Neural crest cell (in vitro differentiated cells): ENCODE results near the gene NCCRP1. TPM values are rescaled to one million over a fixed set of nuclear protein-coding genes. Genes with fewer than 3 reads are reported as not detected.

ENCODE experiments used
- DNase-seq: peaks from one replicate; pipeline ENCODE4 v3.0.0; 2021; ENCODE audit warnings: low read depth, mixed read lengths, low spot score
- H3K27ac Mint-ChIP-seq: one replicate; pipeline ENCODE4 v1.8.0; 2021; ENCODE audit warnings: mild to moderate bottlenecking, mixed read lengths; ENCODE audit not compliant: unreplicated experiment
- H3K27me3 Mint-ChIP-seq: 2 replicates; pipeline ENCODE4 v1.8.0; 2021; ENCODE audit warnings: low read depth, mild to moderate bottlenecking, mixed read lengths
- H3K36me3 Mint-ChIP-seq: 2 replicates; pipeline ENCODE4 v1.8.0; 2021; ENCODE audit warnings: low read depth, mild to moderate bottlenecking, mixed read lengths
- H3K4me1 Mint-ChIP-seq: 2 replicates; pipeline ENCODE4 v1.8.0; 2021; ENCODE audit warnings: mixed read lengths
- H3K4me3 Mint-ChIP-seq: one replicate; pipeline ENCODE4 v1.8.0; 2021; ENCODE audit warnings: mild to moderate bottlenecking, mixed read lengths
- H3K9me3 Mint-ChIP-seq: 2 replicates; pipeline ENCODE4 v1.8.0; 2021; ENCODE audit warnings: mixed read lengths
- CTCF ChIP-seq: fragments of 200-600 bp; sonication (generic); conservative IDR thresholded peaks from 2 replicates; pipeline ENCODE4 v1.5.0; 2021; ENCODE audit warnings: antibody characterized with exemption, mild to moderate bottlenecking
- long read RNA-seq: library from polyadenylated mRNA; unstranded; transcript quantifications from one replicate; pipeline ENCODE4 v2.0.0, GENCODE V29; 2020
- total RNA-seq: library from RNA; stranded (reverse); gene quantifications from 2 replicates; pipeline ENCODE4 v1.2.1, GENCODE V29; 2021

The NCCRP1 gene
- not detected in 2 replicates for total RNA-seq
- long read RNA-seq = 0 reads

- H3K27ac Mint-ChIP-seq = no peak within 1 kb of the TSS
These were observed at the start of gene NCCRP1 for GRCh38 chr19:39196860-39197562. Gene NCCRP1 (plus strand): TSS chr19:39196964. CDS start chr19:39196983, 19 bp downstream.

GRCh38 chr19:39147480-39147879, 49.3 kb upstream of the NCCRP1 start:
- Mint-ChIP-seq H3K36me3 (peaks cover 9% of the 10 kb centered on the region), H3K27ac (no peak overlapping the region), H3K27me3 (no peaks in the 10 kb centered on the region), H3K4me1 (peaks cover 38% of the 10 kb centered on the region), H3K9me3 (peaks cover 2% of the 10 kb centered on the region), H3K4me3 (no peak overlapping the region)
- DNase-seq = no peak
- TF ChIP-seq CTCF = no peak

More at GRCh38 chr19:39196860-39197562, at the start of gene NCCRP1:
- peaks cover 12% of the 10 kb centered on the region for H3K4me1 Mint-ChIP-seq
- peaks cover 77% of the 10 kb centered on the region for H3K27me3 Mint-ChIP-seq
- DNase-seq = no peak
- no peak within 1 kb of the TSS for H3K4me3 Mint-ChIP-seq
- no peaks in the 10 kb centered on the region for H3K36me3 Mint-ChIP-seq
- H3K9me3 Mint-ChIP-seq = no peaks in the 10 kb centered on the region
- TF ChIP-seq CTCF = no peak

- no peak for TF ChIP-seq CTCF
- Mint-ChIP-seq H3K27ac (no peak overlapping the region), H3K4me1 (peaks cover 32% of the 10 kb centered on the region), H3K4me3 (no peak overlapping the region), H3K9me3 (peaks cover 2% of the 10 kb centered on the region), H3K27me3 (no peaks in the 10 kb centered on the region), H3K36me3 (peaks cover 12% of the 10 kb centered on the region)
- DNase-seq = no peak
These were observed 47.7 kb upstream of the NCCRP1 start for GRCh38 chr19:39148939-39149529.

GRCh38 chr19:39150235-39150634, 46.5 kb upstream of the NCCRP1 start:
- no peak for TF ChIP-seq CTCF
- no peak overlapping the region for H3K4me3 Mint-ChIP-seq
- H3K4me1 Mint-ChIP-seq = peaks cover 24% of the 10 kb centered on the region
- H3K9me3 Mint-ChIP-seq = peaks cover 2% of the 10 kb centered on the region
- H3K27ac Mint-ChIP-seq = no peak overlapping the region
- no peak for DNase-seq
- H3K27me3 Mint-ChIP-seq = no peaks in the 10 kb centered on the region
- peaks cover 13% of the 10 kb centered on the region for H3K36me3 Mint-ChIP-seq

GRCh38 chr19:39150807-39151600, 45.8 kb upstream of the NCCRP1 start:
- TF ChIP-seq CTCF = no peak
- H3K27ac Mint-ChIP-seq = peak overlapping the region; percentile 52
- H3K27me3 Mint-ChIP-seq = no peaks in the 10 kb centered on the region
- peaks cover 22% of the 10 kb centered on the region for H3K4me1 Mint-ChIP-seq
- no peak for DNase-seq
- H3K36me3 Mint-ChIP-seq = peaks cover 13% of the 10 kb centered on the region
- H3K4me3 Mint-ChIP-seq = no peak overlapping the region
- H3K9me3 Mint-ChIP-seq = peaks cover 2% of the 10 kb centered on the region
